Non-pigmented ciliary epithelial cell (primary cell): ENCODE results near the gene AGPAT3.

ENCODE experiments used
- DNase-seq: peaks from one replicate; pipeline ENCODE4 v3.0.0-alpha.2; 2010; ENCODE audit warnings: low read depth

The AGPAT3 gene

DNA sequence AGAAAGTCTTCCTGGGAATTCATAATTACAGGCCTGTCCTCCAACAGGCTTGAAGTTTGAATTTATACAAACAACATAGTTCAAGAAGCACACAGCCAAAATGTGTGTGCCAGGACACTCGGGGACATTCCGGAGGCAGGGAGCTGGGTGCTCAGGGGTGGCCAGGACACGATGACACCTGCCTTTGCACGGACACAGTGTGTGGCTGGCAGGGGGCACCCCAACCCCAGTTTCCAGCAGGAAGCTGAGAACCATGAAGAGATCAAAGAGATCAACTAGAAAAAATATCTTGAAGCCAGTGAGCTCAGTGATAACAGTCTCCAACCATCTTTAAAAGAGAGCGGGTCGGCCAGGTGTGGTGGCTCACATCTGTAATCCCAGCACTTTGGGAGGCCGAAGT lies 114.6 kb downstream of the AGPAT3 start:
- no peak for DNase-seq

DNA sequence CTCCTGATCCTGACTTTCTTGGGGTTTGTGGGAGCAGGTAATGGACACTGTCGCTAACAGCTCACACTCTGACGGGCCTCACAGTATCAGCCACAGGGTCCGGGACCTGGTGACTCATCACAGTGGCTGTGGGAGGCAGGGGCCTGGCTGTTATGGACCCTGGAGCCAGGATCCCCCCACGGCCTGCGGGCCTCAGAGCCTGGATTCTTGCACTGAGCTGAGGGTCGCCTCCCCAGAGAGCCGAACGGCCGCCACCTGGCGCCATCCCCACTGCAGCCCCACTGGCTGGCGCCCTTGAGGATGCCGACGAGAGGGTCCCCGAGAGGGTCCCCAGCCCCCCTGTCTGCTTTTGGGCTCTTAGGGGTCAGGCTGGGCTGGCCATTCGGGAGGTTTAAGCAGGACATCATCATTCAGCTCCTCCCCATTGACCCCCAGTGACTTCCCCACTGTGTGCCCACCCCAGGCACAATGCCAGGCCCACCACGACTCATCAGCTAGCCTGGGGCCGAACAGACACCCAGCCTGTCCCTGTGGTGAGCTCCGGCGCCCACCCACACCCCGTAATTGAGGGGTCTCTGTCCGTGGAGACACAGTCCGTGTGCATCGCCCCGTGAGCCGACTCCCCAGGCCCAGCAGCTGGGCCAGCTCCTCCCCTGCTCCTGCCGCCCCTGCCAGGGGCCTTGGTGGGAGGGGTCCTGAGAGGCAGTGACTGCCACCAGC lies 116.3 kb downstream of the AGPAT3 start:
- DNase-seq, result no peak

DNA sequence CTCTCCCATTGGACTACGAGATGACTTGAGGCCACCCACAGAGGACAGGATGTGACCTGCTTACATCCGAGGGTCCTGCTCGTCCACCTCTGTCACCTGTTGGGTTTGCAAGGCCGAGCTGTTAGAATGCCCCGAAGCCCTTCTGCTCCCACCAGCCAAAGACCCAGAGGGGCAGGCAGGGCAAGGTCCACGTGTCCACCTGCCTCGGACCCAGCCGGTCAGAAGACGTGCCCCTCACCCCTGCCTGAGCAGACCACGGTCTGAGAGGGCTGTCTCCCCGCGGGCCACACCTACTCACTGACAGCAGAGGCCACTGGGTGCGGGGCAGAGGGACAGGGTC lies 116.8 kb downstream of the AGPAT3 start:
- DNase-seq, result no peak

DNA sequence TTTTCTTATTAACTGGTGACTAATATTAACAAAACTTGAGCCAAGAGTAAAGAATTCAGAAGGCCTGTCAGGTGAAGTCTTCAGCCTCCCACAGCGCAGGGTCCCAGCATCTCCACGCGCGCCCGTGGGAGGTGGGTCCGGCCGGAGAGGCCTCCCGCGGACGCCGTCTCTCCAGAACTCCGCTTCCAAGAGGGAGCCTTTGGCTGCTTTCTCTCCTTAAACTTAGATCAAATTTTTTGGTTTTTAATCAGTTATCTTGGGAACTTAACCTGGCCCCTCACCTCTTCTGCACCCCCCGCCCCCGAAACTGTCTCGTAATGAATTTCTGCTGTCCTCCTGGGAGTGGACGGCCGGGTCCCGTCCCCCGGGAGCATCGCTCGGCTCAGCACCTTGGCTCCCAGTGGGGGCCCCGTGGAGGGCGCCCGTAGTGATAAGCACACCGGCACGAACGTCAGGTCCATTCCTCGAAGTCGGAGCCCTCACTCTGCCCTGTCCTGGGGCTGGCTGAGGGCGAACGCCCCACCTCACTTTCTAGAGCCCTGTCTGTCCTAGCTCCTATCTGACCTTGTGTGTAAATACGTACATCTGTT lies 117.6 kb downstream of the AGPAT3 start:
- no peak for DNase-seq

DNA sequence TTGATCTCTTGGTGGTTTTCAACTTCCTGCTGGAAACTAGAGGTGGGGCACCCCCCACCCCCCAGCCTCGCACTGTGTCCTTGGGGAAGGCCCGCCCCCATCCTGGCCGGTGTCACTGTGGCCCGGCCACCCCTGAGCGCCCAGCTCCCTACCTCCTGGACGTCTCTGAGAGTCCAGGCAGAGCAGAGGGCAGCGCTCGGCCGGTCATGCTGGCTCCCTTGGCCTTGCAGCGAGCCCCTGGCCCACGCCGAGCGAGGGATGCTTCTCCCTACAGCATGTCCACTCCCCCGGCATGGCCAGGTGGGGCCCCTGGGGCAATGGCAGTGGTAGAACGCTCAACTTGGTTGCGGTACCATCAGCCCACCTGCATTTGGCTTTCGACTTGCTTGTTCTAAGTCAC lies 118.4 kb downstream of the AGPAT3 start:
- DNase-seq, result no peak

DNA sequence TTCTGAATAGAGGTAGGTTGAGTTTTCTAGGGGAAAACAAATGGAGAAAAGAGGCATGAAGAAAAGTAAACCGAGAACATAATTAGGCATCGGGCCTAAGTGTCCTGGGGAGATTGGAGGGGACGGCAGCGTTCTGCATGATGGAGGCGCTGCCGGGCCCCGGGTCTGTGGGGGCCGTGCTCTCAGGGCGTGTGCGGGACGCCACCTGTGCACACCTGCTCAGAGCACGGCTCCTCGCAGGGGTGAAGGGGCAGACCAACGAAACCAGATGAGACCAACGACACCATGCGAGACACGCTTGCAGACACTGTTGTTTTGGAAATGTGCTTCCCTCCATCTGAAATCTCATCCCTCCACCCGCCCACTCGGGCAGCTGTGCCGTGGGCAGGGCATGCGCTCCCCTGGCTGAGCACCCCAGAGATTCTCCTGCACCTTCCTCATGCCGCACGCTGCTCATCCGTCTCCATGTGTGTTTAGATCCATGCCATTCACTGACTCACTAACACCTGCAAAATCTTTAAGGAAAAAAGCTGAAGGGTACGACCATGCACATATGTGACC lies 118.9 kb downstream of the AGPAT3 start:
- no peak for DNase-seq

DNA sequence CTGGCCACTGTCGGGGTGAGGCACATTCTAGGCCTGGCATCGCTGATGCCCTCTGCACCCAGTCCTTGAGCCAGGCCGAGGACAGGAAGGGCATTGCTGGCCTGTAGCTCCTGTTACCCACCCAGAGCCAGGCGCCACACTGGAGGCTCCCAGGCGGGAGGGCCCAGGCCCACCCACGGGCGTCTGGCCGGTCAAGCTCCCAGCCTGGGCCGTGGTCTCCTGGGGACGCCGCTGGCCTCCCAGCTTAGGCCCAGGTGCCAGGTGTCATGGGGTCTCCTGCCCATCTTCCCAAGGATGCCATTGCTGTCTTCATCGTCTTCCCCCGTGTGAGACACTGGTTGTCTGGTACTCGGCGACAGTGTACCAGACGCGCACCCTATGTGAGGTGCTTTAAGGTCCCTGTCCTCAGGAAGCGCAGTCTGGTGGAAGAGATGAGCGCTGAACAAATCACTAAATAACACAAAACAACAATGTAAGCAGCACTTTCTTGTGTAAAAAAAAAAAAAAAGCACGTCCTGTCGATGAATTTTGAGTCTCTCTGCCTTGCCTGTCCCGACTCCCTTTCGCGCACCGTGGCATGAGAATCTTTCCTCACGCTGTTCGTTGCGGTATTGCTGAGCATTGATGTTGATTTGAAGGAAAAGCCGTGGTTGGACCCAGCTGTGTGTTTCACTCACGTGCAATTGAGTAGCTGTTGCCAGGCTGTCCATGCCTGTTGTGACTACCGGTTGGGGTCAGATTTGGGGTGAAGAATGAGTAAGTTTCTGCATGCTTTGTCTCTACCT lies 120.1 kb downstream of the AGPAT3 start:
- DNase-seq, result no peak

DNA sequence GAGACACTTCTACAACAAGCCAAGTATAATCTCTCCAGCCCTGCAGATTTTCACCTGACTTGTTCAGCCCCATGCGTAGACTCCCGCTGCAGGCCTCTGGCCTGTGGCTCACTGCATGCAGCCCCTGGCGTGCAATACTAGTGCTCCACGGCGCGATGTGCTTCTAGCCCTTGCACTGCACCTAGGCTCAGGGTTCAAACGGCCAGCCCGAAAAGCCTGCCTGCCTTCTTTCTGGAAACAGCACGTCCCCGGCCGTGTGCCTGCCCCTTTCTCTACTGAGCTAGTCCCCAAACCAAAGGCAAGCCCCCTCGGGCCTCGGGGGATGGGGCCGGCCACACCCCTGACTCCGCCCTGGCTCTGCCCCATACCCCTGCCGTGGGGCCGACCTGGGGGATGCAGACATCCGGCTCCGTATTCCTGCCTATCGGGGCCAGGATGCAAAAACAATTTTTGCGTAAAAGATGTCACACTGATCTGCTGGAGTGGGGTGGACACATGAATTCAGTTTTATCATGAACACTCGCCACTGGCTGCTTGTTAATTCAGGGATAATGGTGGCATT lies 120.7 kb downstream of the AGPAT3 start:
- DNase-seq, result no peak

DNA sequence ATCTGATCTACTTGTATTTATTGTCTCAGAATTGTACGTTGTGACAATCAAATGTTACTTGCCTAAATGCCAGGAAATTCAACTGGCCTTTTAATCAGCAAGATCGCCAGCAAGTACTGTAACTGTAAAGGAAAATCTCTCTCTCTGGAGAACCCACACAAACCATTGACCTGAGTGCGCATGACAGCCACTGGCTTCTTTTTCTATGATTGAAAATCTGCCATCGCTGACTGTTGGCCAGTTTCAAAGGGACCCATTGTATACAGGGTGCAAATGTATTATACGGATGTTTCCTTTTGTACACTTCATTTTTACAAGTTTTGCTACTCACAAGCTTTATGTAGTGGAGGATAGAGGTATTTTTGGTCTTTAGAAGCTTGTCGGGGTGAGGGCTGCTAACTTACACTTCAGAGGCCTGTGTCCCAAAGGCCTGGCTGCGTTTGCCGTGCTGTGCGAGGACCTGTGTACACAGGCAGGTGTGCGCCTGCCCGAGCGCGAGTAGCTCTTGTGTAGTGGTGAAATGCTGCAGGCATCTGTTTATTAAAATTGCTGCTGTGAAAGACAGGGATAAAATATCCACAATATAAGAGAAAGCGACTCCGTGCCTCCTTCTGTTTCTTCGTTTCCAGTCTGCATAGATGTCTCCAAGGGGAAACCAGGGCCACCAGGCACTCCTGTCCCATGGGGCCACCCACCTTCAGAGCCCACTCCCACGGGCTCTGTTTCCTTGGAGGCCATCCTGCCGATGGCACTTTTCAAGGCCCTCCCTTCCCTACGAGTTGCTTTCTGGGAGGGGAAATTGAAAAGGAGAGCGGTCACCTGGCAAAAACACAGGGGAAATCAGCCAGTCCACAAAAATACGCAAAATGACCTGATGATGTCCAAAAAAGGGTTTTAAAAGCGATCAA lies 121.8 kb downstream of the AGPAT3 start:
- no peak for DNase-seq

DNA sequence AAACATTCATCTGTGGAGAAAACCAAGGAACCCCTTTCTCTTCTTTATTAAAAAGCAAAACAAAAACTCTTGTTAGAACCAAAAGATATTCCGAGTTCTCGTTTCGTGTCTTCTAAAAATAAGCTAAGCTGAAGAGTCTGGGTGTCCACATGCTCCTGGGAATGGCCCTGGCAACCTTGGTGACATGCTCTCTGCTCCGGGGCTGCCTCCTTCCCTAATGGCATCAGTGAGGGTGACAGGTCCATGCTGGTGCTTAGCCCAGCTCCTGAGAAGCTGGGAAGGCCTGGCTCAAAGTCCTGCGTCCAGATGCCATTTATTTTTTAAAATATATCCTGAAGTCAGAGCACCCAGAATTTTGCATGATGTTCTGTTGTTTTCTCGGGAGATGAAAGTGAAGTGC lies 122.5 kb downstream of the AGPAT3 start:
- DNase-seq, result no peak

DNA sequence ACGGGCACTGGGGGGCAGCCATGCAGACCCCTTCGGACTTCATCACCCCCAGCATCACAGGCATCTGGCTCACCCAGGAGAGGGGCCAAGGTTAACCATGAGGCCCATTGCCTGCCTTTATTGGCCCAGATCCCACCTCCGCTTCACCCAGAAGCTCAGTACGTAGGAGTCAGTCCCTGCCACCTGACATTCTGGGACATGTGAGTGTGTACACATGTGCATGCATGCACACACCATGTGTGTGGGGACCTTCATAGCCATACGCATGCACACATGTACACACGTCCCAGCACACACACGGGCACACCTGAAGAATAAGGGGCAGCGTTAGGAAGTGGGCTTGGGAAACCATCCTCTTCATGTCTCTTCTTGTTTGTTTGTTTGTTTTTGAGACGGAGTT lies 123.0 kb downstream of the AGPAT3 start:
- no peak for DNase-seq

DNA sequence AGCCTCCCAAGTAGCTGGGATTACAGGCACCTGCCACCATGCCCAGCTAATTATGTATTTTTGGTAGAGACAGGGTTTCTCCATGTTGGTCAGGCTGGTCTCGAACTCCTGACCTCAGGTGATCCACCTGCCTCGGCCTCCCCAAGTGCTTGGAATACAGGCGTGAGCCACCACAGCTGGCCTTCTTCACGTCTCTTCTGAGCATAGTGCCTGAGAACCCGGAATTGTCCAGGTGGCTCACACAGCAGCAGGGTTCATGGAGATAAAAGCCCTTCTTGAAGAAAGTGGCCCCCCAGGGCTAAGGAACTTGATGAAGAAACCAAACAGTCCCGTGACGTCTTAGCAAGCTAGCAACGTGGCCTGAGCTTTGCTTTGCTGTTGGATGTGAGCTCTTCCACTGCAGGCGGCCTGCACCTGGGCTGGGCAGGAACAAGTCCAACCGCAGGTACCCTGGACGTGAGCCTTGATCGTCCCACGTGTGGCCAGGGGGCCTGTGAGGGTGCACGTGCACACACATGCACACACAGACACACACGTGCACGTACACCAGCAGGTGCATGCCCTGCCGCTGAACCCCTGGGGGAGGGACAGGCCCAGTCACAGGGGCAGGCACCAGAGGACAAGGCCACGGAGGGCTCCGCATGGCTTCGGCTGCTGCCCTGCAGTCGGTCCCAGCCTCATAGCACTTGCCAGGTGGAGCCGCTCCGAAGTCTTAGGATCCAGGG lies 123.6 kb downstream of the AGPAT3 start:
- no peak for DNase-seq

DNA sequence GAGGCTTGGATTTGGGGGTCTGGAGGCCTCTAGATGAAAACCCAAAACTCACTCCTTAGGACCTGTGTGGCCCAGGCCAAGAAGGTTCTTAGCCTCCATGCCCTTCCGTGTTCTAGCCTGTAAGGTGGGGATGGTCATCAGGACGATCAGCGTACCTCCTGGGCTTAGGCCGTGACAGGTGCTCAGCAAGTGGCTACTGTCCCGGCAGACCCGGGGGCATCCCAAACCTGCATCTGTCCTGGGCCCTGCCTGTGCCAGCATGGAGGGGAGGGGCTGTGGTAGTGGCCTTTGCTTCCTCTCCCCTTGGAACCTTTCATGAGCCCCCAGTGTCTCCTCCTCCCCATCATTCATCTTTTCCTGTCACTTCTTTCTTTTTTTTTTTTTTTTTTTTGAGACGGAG lies 124.4 kb downstream of the AGPAT3 start:
- no peak for DNase-seq

DNA sequence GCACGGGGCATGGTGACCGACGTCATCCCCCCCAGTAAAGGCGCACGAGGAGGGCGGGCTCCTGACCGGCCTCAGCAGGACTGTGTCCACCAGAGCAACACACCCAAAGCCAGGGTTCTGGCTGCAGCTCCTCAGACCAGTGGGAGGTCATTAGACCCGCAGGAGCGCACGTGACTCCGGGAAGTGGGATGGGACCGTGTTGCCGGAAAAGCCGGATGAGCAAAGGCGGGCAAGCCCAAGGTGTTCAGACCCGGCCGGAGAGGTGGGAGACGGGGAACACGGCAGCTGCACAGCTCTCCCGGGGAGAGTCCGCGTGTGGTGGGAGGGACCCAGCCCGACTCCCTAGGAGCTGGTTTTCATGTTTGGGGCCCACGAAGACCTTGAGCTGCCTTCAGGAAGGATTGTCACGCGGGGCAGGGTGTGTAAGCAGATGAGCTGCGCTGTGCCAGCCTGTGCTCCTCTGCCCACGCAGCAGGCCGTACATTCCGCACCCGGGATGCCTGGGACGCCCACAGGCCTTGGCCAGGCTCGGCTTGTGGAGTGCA lies 126.5 kb downstream of the AGPAT3 start:
- no peak for DNase-seq

DNA sequence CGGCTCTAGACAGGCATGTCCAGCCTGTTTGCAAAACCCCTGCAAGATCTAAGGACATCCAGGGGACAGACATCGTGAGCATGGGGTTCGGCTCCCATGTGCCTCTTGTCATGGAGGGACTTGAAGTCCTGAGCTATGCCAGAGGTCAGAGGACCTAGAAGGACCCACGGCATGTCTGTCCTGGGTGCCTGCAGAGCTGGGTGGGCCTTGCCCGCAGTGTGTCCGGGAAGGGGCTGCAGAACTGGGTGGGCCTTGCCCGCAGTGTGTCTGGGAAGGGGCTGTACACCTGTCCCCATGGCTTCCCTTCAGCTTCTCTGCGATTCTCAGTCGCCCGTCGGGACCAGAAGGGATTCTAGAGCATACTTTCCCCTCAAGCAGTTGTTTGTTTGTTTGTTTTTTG lies 127.1 kb downstream of the AGPAT3 start:
- no peak for DNase-seq

DNA sequence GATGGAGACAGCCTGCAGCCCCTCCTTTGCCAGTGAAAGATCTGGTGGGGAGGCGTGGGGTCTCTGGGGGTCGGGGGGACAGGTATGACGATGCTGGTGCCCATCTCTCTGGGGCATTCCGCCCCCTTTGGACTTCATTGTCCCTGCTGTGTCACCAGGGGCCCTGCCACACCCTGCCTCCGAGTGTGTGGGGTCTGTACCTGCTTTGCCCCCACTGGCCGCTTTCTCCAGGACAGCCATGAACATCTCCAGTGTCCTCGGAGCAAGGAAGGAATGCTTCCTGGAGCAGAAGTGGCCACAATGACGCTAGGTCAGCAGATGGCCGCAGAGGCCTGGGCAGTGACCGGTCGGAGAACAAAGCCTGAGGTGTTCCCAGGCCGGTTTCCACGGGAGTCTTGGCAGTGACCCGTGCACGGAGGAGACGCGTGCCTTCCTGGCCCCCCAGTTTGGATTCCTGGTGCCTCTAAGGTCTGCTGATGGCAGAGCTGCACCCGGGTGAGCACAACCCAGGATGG lies 128.5 kb downstream of the AGPAT3 start:
- no peak for DNase-seq

DNA sequence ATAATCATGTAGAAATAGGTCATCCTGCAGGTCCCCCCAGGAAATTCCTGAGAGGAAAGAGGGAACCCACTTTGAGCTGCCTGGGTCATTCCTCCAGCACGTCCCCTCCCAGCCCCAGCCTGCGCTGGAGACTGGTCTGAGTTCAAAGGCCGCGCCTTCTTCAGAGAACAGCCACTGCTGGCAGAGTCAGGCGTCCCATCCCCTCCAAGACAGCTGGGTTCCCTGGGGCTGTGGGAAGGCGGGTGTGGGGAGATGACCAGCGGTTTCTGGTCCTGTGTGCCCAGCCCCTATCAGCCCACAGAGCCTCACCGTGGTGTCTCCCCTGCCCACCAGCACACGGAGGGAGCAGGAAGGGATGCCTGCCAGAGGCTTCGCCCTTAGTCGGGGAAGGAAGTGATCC lies 129.1 kb downstream of the AGPAT3 start:
- no peak for DNase-seq

DNA sequence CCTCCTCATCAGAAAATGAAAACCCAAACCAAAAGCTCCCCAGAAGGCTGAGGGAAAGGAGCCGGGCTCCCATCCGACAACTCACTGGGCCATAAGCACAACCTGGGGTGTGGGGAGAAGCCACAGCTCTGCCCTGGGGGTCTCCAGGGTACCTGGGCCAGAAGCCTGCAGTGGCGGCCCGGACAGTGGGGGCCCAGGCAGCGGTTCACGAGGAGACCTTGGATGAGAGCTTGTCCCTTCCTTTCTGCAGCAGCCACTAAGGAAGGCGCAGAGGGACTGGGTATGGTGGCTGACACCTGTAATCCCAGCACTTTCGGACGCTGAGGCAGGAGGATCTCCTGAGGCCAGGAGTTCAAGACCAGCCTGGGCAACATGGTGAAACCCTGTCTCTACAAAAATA lies 129.6 kb downstream of the AGPAT3 start:
- DNase-seq, result no peak

DNA sequence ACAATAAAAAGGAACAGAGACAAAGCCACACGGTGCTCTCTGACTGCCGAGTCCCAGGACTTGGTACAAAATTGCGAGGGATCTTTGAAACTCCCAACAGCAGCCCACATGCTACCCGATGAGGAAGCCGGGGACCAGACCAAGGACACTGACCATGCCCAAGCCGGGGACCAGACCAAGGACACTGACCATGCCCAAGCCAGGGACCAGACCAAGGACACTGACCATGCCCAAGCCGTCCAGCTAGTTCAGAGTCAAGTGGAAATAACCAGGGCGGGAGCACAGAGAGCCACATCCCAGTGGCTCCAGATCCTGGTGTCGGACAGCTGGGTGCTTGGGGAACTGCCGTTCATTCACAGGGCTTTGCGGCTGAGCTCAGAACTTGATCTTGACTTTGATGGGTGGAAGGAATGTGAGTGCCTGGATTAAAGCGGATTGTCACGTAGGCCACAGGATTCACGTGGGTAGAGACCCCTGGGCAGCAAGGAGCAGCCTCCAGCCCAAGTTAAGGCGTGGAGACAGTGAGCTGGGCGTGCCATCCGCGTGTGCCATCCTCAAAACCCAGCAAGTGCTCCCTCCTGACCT lies 130.6 kb downstream of the AGPAT3 start:
- no peak for DNase-seq
